Thyroid gland (tissue), 4 donors: ENCODE results near the gene MSTO1.
"Not testable (repeated sequence)": the region's sequence is repeated elsewhere in the genome, so short reads cannot be mapped to it uniquely, and the experiment has no call there.

ENCODE experiments used
- CTCF ChIP-seq, 6 experiments: fragments of 200-600 bp in 3 of 6; fragments of 450-650 bp in 3 of 6; sonication (generic) in 3 of 6; IDR thresholded peaks; one replicate each; pipeline ENCODE4 v1.5.1; 2016 to 2019; ENCODE audit warnings: antibody characterized with exemption in 6 of 6, mild to moderate bottlenecking in 2 of 6, inconsistent platforms in 1 of 6, moderate library complexity in 1 of 6
- POLR2A ChIP-seq, 2 donors: fragments of 450-650 bp; IDR thresholded peaks; one replicate each; pipeline ENCODE4 v1.6.1; 2017; ENCODE audit warnings: antibody characterized with exemption in 2 of 2, mild to moderate bottlenecking in 2 of 2, moderate library complexity in 1 of 2

GRCh38 chr1:155613226-155613625 lies 3.2 kb downstream of the MSTO1 start:
- TF ChIP-seq POLR2A, CTCF (IDR thresholded peaks at IDR 0.05): not testable (repeated sequence)
